SK-N-SH treated with all-trans-retinoic acid at 6 μM for 48 hours (cell line): Measurements from ENCODE around the gene SPRED3.

Experiments used
- ATAC-seq: fragments of 200-7000 bp; cut with Tn5 transposase; 3 replicates; pipeline ENCODE4 v1.9.1; 2020; ENCODE audit warnings: mild to moderate bottlenecking, moderate library complexity
- ARNTL ChIP-seq: fragments of 450-650 bp; formaldehyde crosslinking; IDR thresholded peaks from 2 replicates; pipeline ENCODE4 v1.5.0; 2020; ENCODE audit warnings: low read depth, mild to moderate bottlenecking, moderate library complexity, borderline replicate concordance
- BACH2 ChIP-seq: fragments of 250-450 bp; sonication (Bioruptor Pico); IDR thresholded peaks from 2 replicates; pipeline ENCODE4 v1.9.0; 2021; ENCODE audit warnings: mild to moderate bottlenecking, borderline replicate concordance
- CREB5 ChIP-seq: fragments of 250-450 bp; sonication (Bioruptor Pico); IDR thresholded peaks from 2 replicates; pipeline ENCODE4 v1.5.1; 2020; ENCODE audit warnings: low read depth, mild to moderate bottlenecking, moderate library complexity
- CSDC2 ChIP-seq: fragments of 250-450 bp; sonication (Bioruptor Pico); IDR thresholded peaks from 2 replicates; pipeline ENCODE4 v1.5.0; 2020; ENCODE audit warnings: mild to moderate bottlenecking, moderate library complexity
- ESRRG ChIP-seq: fragments of 250-450 bp; sonication (Bioruptor Pico); IDR thresholded peaks from 2 replicates; pipeline ENCODE4 v1.6.1; 2021; ENCODE audit warnings: mild to moderate bottlenecking
- GLIS3 ChIP-seq: fragments of 250-450 bp; sonication (Bioruptor Pico); IDR thresholded peaks from 2 replicates; pipeline ENCODE4 v1.5.0; 2020; ENCODE audit warnings: mild to moderate bottlenecking, moderate library complexity
- ISL1 ChIP-seq: fragments of 250-450 bp; sonication (Bioruptor Pico); IDR thresholded peaks from 2 replicates; pipeline ENCODE4 v2.1.2; 2022; ENCODE audit warnings: mild to moderate bottlenecking, moderate library complexity
- OSR1 ChIP-seq: fragments of 250-450 bp; sonication (Bioruptor Pico); IDR thresholded peaks from 2 replicates; pipeline ENCODE4 v1.8.0; 2022; ENCODE audit warnings: moderate library complexity, mild to moderate bottlenecking, inconsistent platforms
- PPARA ChIP-seq: fragments of 250-450 bp; sonication (Bioruptor Pico); IDR thresholded peaks from 2 replicates; pipeline ENCODE4 v1.5.0; 2020; ENCODE audit warnings: mild to moderate bottlenecking, borderline replicate concordance
- RARB ChIP-seq: fragments of 250-450 bp; sonication (Bioruptor Pico); IDR thresholded peaks from 2 replicates; pipeline ENCODE4 v1.8.0; 2021; ENCODE audit warnings: mild to moderate bottlenecking, moderate library complexity
- SNAI2 ChIP-seq: fragments of 250-450 bp; sonication (Bioruptor Pico); IDR thresholded peaks from 2 replicates; pipeline ENCODE4 v1.5.0; 2020; ENCODE audit warnings: mild to moderate bottlenecking, moderate library complexity
- TCF4 ChIP-seq: fragments of 250-450 bp; sonication (Bioruptor Pico); IDR thresholded peaks from 2 replicates; pipeline ENCODE4 v1.8.0; 2021; ENCODE audit warnings: mild to moderate bottlenecking, moderate library complexity, borderline replicate concordance
- TOX ChIP-seq: fragments of 250-450 bp; sonication (Bioruptor Pico); IDR thresholded peaks from 2 replicates; pipeline ENCODE4 v1.8.0; 2021; ENCODE audit warnings: mild to moderate bottlenecking, moderate library complexity, borderline replicate concordance
- ZFP3 ChIP-seq: fragments of 250-450 bp; sonication (Bioruptor Pico); IDR thresholded peaks from 2 replicates; pipeline ENCODE4 v1.5.0; 2020; ENCODE audit warnings: mild to moderate bottlenecking, moderate library complexity
- ZFP30 ChIP-seq: fragments of 450-650 bp; formaldehyde crosslinking; IDR thresholded peaks from 2 replicates; pipeline ENCODE4 v1.5.0; 2022; ENCODE audit warnings: mild to moderate bottlenecking, moderate library complexity
- ZNF565 ChIP-seq: fragments of 450-650 bp; formaldehyde crosslinking; conservative IDR thresholded peaks from 2 replicates; pipeline ENCODE4 v1.5.0; 2020; ENCODE audit warnings: low read depth, mild to moderate bottlenecking, moderate library complexity
- ZNF70 ChIP-seq: fragments of 450-650 bp; formaldehyde crosslinking; IDR thresholded peaks from 2 replicates; pipeline ENCODE4 v1.5.0; 2020; ENCODE audit warnings: mild to moderate bottlenecking, moderate library complexity
- TF ChIP-seq, protein P1 (sequence below): fragments of 250-450 bp; sonication (Bioruptor Pico); IDR thresholded peaks from 2 replicates; pipeline ENCODE4 v1.8.0; 2020; ENCODE audit warnings: mild to moderate bottlenecking, moderate library complexity, borderline replicate concordance
- TF ChIP-seq, protein P2 (sequence below): fragments of 250-450 bp; sonication (Bioruptor Pico); IDR thresholded peaks from 2 replicates; pipeline ENCODE4 v1.8.0; 2021; ENCODE audit warnings: low read depth, mild to moderate bottlenecking, moderate library complexity, borderline replicate concordance
- TF ChIP-seq, protein P3 (sequence below): fragments of 250-450 bp; sonication (Bioruptor Pico); IDR thresholded peaks from 2 replicates; pipeline ENCODE4 v1.5.0; 2020; ENCODE audit warnings: mild to moderate bottlenecking, moderate library complexity
- TF ChIP-seq, protein P4 (sequence below): fragments of 250-450 bp; sonication (Bioruptor Pico); IDR thresholded peaks from 2 replicates; pipeline ENCODE4 v1.5.1; 2021; ENCODE audit warnings: mild to moderate bottlenecking, moderate library complexity

The SPRED3 gene

GRCh38 chr19:38389957-38390924 lies 1.7 kb downstream of the SPRED3 start:
- ATAC-seq, result no peak
- TF ChIP-seq TOX (CRISPR knock-in tag) (no peak), ZNF565 (CRISPR knock-in tag) (no peak), GLIS3 (no peak), OSR1 (no peak), PPARA (CRISPR knock-in tag) (no peak), CSDC2 (no peak), ESRRG (CRISPR knock-in tag) (no peak), SNAI2 (CRISPR knock-in tag) (no peak), ARNTL (CRISPR knock-in tag) (no peak), ISL1 (CRISPR knock-in tag) (no peak), ZFP30 (CRISPR knock-in tag) (no peak), CREB5 (no peak), ZNF70 (CRISPR knock-in tag) (no peak)
- TF ChIP-seq, protein P1, sequence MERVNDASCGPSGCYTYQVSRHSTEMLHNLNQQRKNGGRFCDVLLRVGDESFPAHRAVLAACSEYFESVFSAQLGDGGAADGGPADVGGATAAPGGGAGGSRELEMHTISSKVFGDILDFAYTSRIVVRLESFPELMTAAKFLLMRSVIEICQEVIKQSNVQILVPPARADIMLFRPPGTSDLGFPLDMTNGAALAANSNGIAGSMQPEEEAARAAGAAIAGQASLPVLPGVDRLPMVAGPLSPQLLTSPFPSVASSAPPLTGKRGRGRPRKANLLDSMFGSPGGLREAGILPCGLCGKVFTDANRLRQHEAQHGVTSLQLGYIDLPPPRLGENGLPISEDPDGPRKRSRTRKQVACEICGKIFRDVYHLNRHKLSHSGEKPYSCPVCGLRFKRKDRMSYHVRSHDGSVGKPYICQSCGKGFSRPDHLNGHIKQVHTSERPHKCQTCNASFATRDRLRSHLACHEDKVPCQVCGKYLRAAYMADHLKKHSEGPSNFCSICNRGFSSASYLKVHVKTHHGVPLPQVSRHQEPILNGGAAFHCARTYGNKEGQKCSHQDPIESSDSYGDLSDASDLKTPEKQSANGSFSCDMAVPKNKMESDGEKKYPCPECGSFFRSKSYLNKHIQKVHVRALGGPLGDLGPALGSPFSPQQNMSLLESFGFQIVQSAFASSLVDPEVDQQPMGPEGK (CRISPR knock-in tag), result no peak
- TF ChIP-seq, protein P2, sequence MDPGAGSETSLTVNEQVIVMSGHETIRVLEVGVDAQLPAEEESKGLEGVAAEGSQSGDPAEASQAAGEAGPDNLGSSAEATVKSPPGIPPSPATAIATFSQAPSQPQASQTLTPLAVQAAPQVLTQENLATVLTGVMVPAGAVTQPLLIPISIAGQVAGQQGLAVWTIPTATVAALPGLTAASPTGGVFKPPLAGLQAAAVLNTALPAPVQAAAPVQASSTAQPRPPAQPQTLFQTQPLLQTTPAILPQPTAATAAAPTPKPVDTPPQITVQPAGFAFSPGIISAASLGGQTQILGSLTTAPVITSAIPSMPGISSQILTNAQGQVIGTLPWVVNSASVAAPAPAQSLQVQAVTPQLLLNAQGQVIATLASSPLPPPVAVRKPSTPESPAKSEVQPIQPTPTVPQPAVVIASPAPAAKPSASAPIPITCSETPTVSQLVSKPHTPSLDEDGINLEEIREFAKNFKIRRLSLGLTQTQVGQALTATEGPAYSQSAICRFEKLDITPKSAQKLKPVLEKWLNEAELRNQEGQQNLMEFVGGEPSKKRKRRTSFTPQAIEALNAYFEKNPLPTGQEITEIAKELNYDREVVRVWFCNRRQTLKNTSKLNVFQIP, result no peak
- TF ChIP-seq, protein P3, sequence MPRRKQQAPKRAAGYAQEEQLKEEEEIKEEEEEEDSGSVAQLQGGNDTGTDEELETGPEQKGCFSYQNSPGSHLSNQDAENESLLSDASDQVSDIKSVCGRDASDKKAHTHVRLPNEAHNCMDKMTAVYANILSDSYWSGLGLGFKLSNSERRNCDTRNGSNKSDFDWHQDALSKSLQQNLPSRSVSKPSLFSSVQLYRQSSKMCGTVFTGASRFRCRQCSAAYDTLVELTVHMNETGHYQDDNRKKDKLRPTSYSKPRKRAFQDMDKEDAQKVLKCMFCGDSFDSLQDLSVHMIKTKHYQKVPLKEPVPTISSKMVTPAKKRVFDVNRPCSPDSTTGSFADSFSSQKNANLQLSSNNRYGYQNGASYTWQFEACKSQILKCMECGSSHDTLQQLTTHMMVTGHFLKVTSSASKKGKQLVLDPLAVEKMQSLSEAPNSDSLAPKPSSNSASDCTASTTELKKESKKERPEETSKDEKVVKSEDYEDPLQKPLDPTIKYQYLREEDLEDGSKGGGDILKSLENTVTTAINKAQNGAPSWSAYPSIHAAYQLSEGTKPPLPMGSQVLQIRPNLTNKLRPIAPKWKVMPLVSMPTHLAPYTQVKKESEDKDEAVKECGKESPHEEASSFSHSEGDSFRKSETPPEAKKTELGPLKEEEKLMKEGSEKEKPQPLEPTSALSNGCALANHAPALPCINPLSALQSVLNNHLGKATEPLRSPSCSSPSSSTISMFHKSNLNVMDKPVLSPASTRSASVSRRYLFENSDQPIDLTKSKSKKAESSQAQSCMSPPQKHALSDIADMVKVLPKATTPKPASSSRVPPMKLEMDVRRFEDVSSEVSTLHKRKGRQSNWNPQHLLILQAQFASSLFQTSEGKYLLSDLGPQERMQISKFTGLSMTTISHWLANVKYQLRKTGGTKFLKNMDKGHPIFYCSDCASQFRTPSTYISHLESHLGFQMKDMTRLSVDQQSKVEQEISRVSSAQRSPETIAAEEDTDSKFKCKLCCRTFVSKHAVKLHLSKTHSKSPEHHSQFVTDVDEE (CRISPR knock-in tag), result no peak

DNA sequence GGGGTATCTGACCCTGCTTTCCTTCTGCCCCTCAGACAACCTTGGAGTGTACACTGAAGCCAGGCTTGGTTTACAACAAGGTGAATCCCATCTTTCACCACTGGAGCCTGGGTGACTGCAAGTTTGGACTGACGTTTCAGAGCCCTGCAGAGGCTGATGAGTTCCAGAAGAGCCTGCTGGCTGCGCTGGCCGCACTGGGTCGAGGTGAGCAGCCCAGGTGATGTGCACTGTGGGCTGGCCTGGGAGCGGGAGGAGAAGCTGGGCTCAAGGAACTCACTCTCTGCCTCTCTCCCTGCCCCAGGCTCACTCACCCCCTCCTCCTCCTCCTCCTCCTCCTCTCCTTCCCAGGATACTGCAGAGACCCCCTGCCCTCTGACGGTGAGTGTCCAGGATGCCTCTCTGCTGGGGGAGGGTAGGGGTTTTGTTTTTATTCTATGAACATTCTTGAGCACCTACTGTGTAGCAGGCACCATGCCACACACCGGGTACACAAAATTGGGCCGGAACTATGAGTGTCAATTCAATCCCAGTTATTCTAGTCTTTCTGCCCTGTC lies 3.5 kb downstream of the SPRED3 start:
- ATAC-seq, result no peak
- no peak for TF ChIP-seq PPARA (CRISPR knock-in tag)
- TF ChIP-seq, protein P2, result no peak
- TF ChIP-seq ISL1 (CRISPR knock-in tag), result no peak
- TF ChIP-seq SNAI2 (CRISPR knock-in tag), result no peak
- no peak for TF ChIP-seq TCF4
- TF ChIP-seq, protein P1 (CRISPR knock-in tag), result no peak
- no peak for TF ChIP-seq RARB (CRISPR knock-in tag)
- no peak for TF ChIP-seq ZFP3
- no peak for TF ChIP-seq GLIS3
- TF ChIP-seq, protein P3 (CRISPR knock-in tag), result no peak
- TF ChIP-seq BACH2 (CRISPR knock-in tag), result no peak
- no peak for TF ChIP-seq ZNF70 (CRISPR knock-in tag)
- TF ChIP-seq TOX (CRISPR knock-in tag), result no peak
- TF ChIP-seq, protein P4, sequence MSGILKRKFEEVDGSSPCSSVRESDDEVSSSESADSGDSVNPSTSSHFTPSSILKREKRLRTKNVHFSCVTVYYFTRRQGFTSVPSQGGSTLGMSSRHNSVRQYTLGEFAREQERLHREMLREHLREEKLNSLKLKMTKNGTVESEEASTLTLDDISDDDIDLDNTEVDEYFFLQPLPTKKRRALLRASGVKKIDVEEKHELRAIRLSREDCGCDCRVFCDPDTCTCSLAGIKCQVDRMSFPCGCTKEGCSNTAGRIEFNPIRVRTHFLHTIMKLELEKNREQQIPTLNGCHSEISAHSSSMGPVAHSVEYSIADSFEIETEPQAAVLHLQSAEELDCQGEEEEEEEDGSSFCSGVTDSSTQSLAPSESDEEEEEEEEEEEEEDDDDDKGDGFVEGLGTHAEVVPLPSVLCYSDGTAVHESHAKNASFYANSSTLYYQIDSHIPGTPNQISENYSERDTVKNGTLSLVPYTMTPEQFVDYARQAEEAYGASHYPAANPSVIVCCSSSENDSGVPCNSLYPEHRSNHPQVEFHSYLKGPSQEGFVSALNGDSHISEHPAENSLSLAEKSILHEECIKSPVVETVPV (CRISPR knock-in tag), result no peak
- TF ChIP-seq ESRRG (CRISPR knock-in tag), result no peak
- no peak for TF ChIP-seq ZFP30 (CRISPR knock-in tag)
- no peak for TF ChIP-seq ZNF565 (CRISPR knock-in tag)
